PFSK-1 (cell line): ENCODE data around the gene TCF23. TPM values are rescaled to one million over a fixed set of nuclear protein-coding genes. Genes with fewer than 3 reads are reported as not detected.

Source experiments
- FOXP2 ChIP-seq: optimal IDR thresholded peaks from 2 replicates; pipeline ENCODE3; 2011; ENCODE audit warnings: borderline replicate concordance, control low read depth, inconsistent platforms; ENCODE audit not compliant: insufficient read depth; ENCODE audit errors: extremely low read length, extremely low read depth
- POLR2AphosphoS5 ChIP-seq: IDR thresholded peaks from 2 replicates; pipeline ENCODE4 v1.6.1; 2012; ENCODE audit warnings: low read depth, mild to moderate bottlenecking, control low read depth, low read length, moderate library complexity
- REST ChIP-seq, 2 experiments: IDR thresholded peaks; 2 replicates each; pipeline versions ENCODE4 v1.6.1 to v1.8.0; 2011 to 2012; ENCODE audit warnings: low read depth in 2 of 2, low read length in 2 of 2, control low read depth in 1 of 2, inconsistent platforms in 1 of 2, mild to moderate bottlenecking in 1 of 2, moderate library complexity in 1 of 2; ENCODE audit not compliant: insufficient read depth in 1 of 2
- SIN3A ChIP-seq: IDR thresholded peaks from 2 replicates; pipeline ENCODE4 v1.6.1; 2012; ENCODE audit warnings: mild to moderate bottlenecking, low read length, moderate library complexity, borderline replicate concordance; ENCODE audit not compliant: insufficient read depth
- TAF1 ChIP-seq: IDR thresholded peaks from 2 replicates; pipeline ENCODE4 v1.6.1; 2012; ENCODE audit warnings: low read length, control low read depth, borderline replicate concordance; ENCODE audit not compliant: insufficient read depth
- polyA plus RNA-seq: library from polyadenylated mRNA; unstranded; fragments of >200 nt; gene quantifications from one replicate; pipeline ENCODE4 v1.2.1, GENCODE V29; 2012; ENCODE audit warnings: low read depth, missing spikeins; ENCODE audit not compliant: insufficient read length

TCF23 gene
- not detected for polyA plus RNA-seq

DNA sequence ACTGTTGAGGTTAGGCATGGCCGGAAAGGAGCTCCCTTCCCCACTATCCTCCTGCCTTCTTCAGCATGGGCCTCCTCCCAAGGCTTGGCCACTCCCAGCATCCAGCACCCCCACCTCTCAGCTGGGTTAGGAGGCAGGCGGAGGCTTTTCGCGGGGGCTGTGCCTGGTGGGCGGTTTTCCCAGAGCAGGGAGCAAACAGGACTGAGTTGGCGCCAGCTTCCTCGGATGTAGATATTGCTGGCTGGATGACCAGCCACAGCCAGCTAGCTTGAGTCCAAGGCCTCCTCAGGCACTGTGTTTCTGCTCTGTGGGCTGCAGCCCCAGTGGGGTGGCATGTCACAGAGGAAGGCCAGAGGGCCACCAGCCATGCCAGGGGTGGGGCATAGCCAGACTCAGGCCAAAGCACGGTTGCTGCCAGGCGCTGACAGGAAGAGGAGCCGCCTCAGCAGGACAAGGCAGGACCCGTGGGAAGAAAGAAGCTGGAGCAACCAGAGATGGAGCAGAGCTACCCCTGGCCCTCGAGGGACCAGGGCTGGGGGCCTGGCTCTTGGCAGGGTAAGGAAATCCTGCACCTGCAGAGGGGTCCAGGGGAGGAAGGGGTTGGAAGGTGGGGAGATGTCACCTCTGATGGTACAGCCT, at the start of gene TCF23:
TCF23 (plus strand) TSS at position 204 of the 639 bp plus-strand sequence; CDS start at position 334, 130 bp downstream.
- TF ChIP-seq SIN3A (no peak), TAF1 (no peak), REST (IDR thresholded peaks at IDR 0.05; ENCODE audit: insufficient read depth in 1 of 2, low read depth in 2 of 2, low read length in 2 of 2) (no peak), FOXP2 (no peak), POLR2AphosphoS5 (no peak)

- no peak for TF ChIP-seq FOXP2
- no peak for TF ChIP-seq REST (IDR thresholded peaks at IDR 0.05; ENCODE audit: insufficient read depth in 1 of 2, low read depth in 2 of 2, low read length in 2 of 2)
- no peak for TF ChIP-seq SIN3A
- TF ChIP-seq TAF1, result no peak
- TF ChIP-seq POLR2AphosphoS5, result no peak
These were observed 49.4 kb upstream of the TCF23 start for GRCh38 chr2:27099334-27099955.

DNA sequence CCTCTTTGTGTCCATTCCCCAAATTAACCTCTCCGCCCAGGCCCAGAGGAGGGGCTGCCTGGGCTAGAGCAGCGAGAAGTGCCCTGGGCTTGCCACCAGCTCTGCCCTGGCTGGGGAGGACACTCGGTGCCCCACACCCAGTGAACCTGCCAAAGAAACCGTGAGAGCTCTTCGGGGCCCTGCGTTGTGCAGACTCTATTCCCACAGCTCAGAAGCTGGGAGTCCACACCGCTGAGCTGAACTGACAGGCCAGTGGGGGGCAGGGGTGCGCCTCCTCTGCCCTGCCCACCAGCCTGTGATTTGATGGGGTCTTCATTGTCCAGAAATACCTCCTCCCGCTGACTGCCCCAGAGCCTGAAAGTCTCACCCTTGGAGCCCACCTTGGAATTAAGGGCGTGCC, 48.8 kb upstream of the TCF23 start:
- TF ChIP-seq REST (IDR thresholded peaks at IDR 0.05; ENCODE audit: insufficient read depth in 1 of 2, low read depth in 2 of 2, low read length in 2 of 2), result no peak
- no peak for TF ChIP-seq POLR2AphosphoS5
- no peak for TF ChIP-seq FOXP2
- TF ChIP-seq TAF1, result no peak
- no peak for TF ChIP-seq SIN3A

GRCh38 chr2:27102329-27102728, 46.5 kb upstream of the TCF23 start:
- TF ChIP-seq TAF1, result no peak
- TF ChIP-seq FOXP2, result no peak
- TF ChIP-seq REST (IDR thresholded peaks at IDR 0.05; ENCODE audit: insufficient read depth in 1 of 2, low read depth in 2 of 2, low read length in 2 of 2), result no peak
- no peak for TF ChIP-seq SIN3A
- TF ChIP-seq POLR2AphosphoS5, result no peak
